Endothelial cell of umbilical vein (primary cell): Measurements from ENCODE around the gene PPP4R1. TPM values are rescaled to one million over a fixed set of nuclear protein-coding genes. Genes with fewer than 3 reads are reported as not detected.

Source experiments
- BruUV-seq: library from RNA; stranded (reverse); fragments of 400-500 nt; replicated peaks from 2 replicates; lab custom pipeline; 2021; lab: Mats Ljungman, UMichigan
- CTCF ChIA-PET: fragments of 300-600, 350-600 bp; sonication (Branson Sonifier 250); formaldehyde crosslinking; loops from one replicate; lab custom pipeline; 2021; ENCODE audit warnings: antibody characterized with exemption, inconsistent platforms; lab: Charles Lee
- POLR2A ChIA-PET: fragments of 300-600, 350-600 bp; sonication (Branson Sonifier 250); formaldehyde crosslinking; loops from one replicate; lab custom pipeline; 2021; ENCODE audit warnings: antibody characterized with exemption, inconsistent platforms; lab: Charles Lee
- DNase-seq: peaks from one replicate; pipeline ENCODE4 v3.0.0-alpha.2; 2011; ENCODE audit warnings: low read depth, low spot score
- FAIRE-seq: peaks from 2 replicates; lab custom pipeline; 2011; peaks lifted over from hg19 to GRCh38; lab: Jason Lieb, UNC
- H2AFZ ChIP-seq: 2 replicates; pipeline ENCODE4 v1.6.0; 2012; ENCODE audit warnings: low read depth, low read length, control low read depth, inconsistent platforms
- H3K27ac ChIP-seq: 2 replicates; pipeline ENCODE4 v1.5.1; 2011; ENCODE audit warnings: low read depth, mild to moderate bottlenecking, control low read depth, low read length, moderate library complexity; ENCODE audit not compliant: insufficient read depth
- H3K27me3 ChIP-seq, 2 experiments: 2 replicates each; pipeline versions ENCODE4 v1.6.0 to v1.6.1; 2011; ENCODE audit warnings: low read length in 2 of 2, mixed read lengths in 1 of 2; ENCODE audit not compliant: control insufficient read depth in 2 of 2, insufficient read depth in 2 of 2
- H3K36me3 ChIP-seq, 2 experiments: 2 replicates in 1 of 2; 3 replicates in 1 of 2; pipeline ENCODE4 v1.5.1; 2011; ENCODE audit warnings: low read length in 2 of 2, mild to moderate bottlenecking in 1 of 2, moderate library complexity in 1 of 2; ENCODE audit not compliant: control insufficient read depth in 2 of 2, insufficient read depth in 2 of 2; ENCODE audit errors: extremely low read depth in 1 of 2
- H3K4me1 ChIP-seq: 3 replicates; pipeline ENCODE4 v1.5.1; 2011; ENCODE audit warnings: mild to moderate bottlenecking, low read length; ENCODE audit not compliant: control insufficient read depth, insufficient read depth; ENCODE audit errors: extremely low read depth
- H3K4me2 ChIP-seq: 2 replicates; pipeline ENCODE4 v1.6.1; 2011; ENCODE audit warnings: low read length, control low read depth, mixed read lengths; ENCODE audit not compliant: insufficient read depth
- H3K4me3 ChIP-seq, 3 experiments: fragments of 200-600 bp in 1 of 3; sonication (generic), shearing (Covaris generic) in 1 of 3; replicated peaks in 1 of 3; 2 replicates each; pipeline ENCODE4 v1.5.1; 2011 to 2016; ENCODE audit warnings: control low read depth in 3 of 3, low read length in 3 of 3, mild to moderate bottlenecking in 2 of 3, inconsistent platforms in 1 of 3, low read depth in 1 of 3, moderate library complexity in 1 of 3; ENCODE audit not compliant: insufficient read depth in 1 of 3
- H3K79me2 ChIP-seq: 2 replicates; pipeline ENCODE4 v1.6.0; 2012; ENCODE audit warnings: low read length, inconsistent platforms; ENCODE audit not compliant: control insufficient read depth, insufficient read depth
- H3K9ac ChIP-seq: replicated peaks from 2 replicates; pipeline ENCODE3; 2011; ENCODE audit warnings: low read length, control low read depth; ENCODE audit not compliant: insufficient read depth; ENCODE audit errors: extremely low read depth
- H3K9me1 ChIP-seq: replicated peaks from 3 replicates; pipeline ENCODE4 v1.6.0; 2011; ENCODE audit warnings: mild to moderate bottlenecking, low read length; ENCODE audit not compliant: control insufficient read depth, insufficient read depth; ENCODE audit errors: extremely low read depth
- H3K9me3 ChIP-seq: replicated peaks from 2 replicates; pipeline ENCODE4 v1.5.1; 2012; ENCODE audit warnings: low read length, inconsistent platforms; ENCODE audit not compliant: control insufficient read depth, insufficient read depth
- H4K20me1 ChIP-seq: replicated peaks from 2 replicates; pipeline ENCODE3; 2011; ENCODE audit warnings: mild to moderate bottlenecking, low read length; ENCODE audit not compliant: control insufficient read depth, insufficient read depth; ENCODE audit errors: extremely low read depth
- FOS ChIP-seq: IDR thresholded peaks from 2 replicates; pipeline ENCODE4 v1.6.1; 2011; ENCODE audit warnings: mild to moderate bottlenecking, low read length, moderate library complexity, borderline replicate concordance; ENCODE audit not compliant: insufficient read depth
- GATA2 ChIP-seq: IDR thresholded peaks from 2 replicates; pipeline ENCODE4 v1.7.0; 2011; ENCODE audit warnings: low read depth, mild to moderate bottlenecking, moderate library complexity, mixed read lengths, low read length; ENCODE audit not compliant: insufficient read length, insufficient read depth
- dilution Hi-C: fragments of 300-500 bp; cut with MboI; formaldehyde crosslinking; loops from one replicate; pipeline ENCODE4 v1.15.0; 2019; ENCODE audit warnings: low sequenced_read_pairs; ENCODE audit not compliant: extremely low pct_ligation_motif_present
- intact Hi-C: fragments of 100-400 bp; cut with micrococcal nuclease; formaldehyde crosslinking; loops from one replicate; pipeline ENCODE4 v1.10.0; 2022
- polyA plus RNA-seq, 4 experiments: library from polyadenylated mRNA; depleted of rRNA in 3 of 4; stranded (reverse) in 3 of 4; unstranded in 1 of 4; fragments of >200 nt; gene quantifications; 2 replicates each; pipeline versions ENCODE4 v1.2.1 to v1.2.3, GENCODE V29; 2011 to 2012; ENCODE audit warnings: missing spikeins in 1 of 4
- total RNA-seq: library from RNA; stranded (reverse); gene quantifications from 2 replicates; pipeline ENCODE4 v1.2.3, GENCODE V29; 2021
- TF ChIP-seq, protein P1 (sequence below), 2 donors: IDR thresholded peaks; 1 replicate in 1 of 2; 2 replicates in 1 of 2; pipeline ENCODE4 v1.5.1; 2011; ENCODE audit warnings: low read length in 2 of 2, mild to moderate bottlenecking in 2 of 2, moderate library complexity in 2 of 2, control low read depth in 1 of 2, inconsistent platforms in 1 of 2, low read depth in 1 of 2; ENCODE audit not compliant: insufficient read depth in 1 of 2; ENCODE audit errors: extremely low read depth in 1 of 2

The PPP4R1 gene
- total and polyA plus RNA-seq, 2 donors (not counting 3 experiments of a cell fraction or from before 2014, with no cell fraction given) = 138 to 152 TPM

DNA sequence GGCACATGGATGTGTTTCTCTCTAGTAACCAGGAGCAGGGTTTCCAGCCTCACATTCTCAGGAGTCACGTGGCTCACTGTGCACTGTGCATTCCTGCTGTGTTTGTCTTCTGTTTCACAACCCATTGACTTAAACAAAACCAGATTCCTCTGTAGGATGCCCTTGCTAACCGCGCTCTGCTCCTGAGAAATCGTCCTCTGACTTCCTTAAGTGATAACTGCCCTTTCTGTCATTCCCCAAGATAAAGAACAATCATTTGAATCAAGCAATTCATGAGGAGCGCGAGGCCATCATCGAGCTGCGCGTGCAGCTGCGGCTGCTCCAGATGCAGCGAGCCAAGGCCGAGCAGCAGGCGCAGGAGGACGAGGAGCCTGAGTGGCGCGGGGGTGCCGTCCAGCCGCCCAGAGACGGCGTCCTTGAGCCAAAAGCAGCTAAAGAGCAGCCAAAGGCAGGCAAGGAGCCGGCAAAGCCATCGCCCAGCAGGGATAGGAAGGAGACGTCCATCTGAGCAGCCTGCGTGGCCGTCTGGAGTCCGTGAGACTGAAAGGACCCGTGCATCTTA is 78.8 kb downstream of the PPP4R1 start:
- POLR2A ChIA-PET = no interaction called here
- Histone ChIP-seq H3K4me2 (no peak overlapping the region), H2AFZ (no peak overlapping the region), H3K9me1 (no peaks in the 10 kb centered on the region), H3K27me3 (no peaks in the 10 kb centered on the region), H4K20me1 (no peaks in the 10 kb centered on the region), H3K36me3 (peaks cover 3 to 21% of the 10 kb centered on the region in 2 experiments), H3K79me2 (no peaks in the 10 kb centered on the region), H3K27ac (no peak overlapping the region), H3K9me3 (no peaks in the 10 kb centered on the region), H3K4me1 (peaks cover 8% of the 10 kb centered on the region), H3K4me3 (no peak overlapping the region), H3K9ac (no peak overlapping the region)
- CTCF ChIA-PET = no interaction called here
- no TSS peak for BruUV-seq
- intact Hi-C loops (no loop called here), dilution Hi-C loops (no loop called here)
- DNase-seq (no peak), FAIRE-seq (no peak)
- TF ChIP-seq FOS = no peak

DNA sequence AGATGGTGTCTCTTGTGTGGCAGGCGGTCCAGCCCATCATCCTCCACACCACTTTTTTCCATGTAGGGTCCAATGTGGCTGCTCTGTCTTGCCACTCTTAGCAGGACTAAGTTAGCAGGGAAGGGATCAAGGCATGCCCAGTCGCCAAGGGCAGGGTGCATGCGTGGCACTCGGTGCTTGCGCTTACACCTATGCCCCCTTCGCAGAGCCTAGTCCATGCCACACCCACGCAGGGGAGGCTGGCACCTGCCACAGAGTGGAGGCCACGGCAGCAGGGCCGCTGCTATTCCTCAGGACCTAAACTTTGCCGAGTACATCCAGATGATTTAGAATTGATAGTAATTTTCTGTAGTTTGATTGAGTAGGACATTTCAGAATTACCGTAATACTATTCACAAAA is 79.5 kb downstream of the PPP4R1 start:
- dilution Hi-C loops = no loop called here
- no TSS peak for BruUV-seq

More for the DNA sequence above, 79.5 kb downstream of the PPP4R1 start:
- peaks cover 7 to 21% of the 10 kb centered on the region in 2 experiments for H3K36me3 ChIP-seq
- ChIA-PET POLR2A (no interaction called here), CTCF (no interaction called here)
- no peak overlapping the region for H3K9ac ChIP-seq
- H2AFZ ChIP-seq = no peak overlapping the region
- H3K9me1 ChIP-seq = no peaks in the 10 kb centered on the region
- DNase-seq = no peak
- H3K27me3 ChIP-seq = no peaks in the 10 kb centered on the region
- H4K20me1 ChIP-seq = no peaks in the 10 kb centered on the region
- no peak overlapping the region for H3K4me3 ChIP-seq
- no peak for FAIRE-seq
- H3K27ac ChIP-seq = no peak overlapping the region
- intact Hi-C loops = no loop called here
- TF ChIP-seq GATA2 = no peak
- TF ChIP-seq, protein P1, sequence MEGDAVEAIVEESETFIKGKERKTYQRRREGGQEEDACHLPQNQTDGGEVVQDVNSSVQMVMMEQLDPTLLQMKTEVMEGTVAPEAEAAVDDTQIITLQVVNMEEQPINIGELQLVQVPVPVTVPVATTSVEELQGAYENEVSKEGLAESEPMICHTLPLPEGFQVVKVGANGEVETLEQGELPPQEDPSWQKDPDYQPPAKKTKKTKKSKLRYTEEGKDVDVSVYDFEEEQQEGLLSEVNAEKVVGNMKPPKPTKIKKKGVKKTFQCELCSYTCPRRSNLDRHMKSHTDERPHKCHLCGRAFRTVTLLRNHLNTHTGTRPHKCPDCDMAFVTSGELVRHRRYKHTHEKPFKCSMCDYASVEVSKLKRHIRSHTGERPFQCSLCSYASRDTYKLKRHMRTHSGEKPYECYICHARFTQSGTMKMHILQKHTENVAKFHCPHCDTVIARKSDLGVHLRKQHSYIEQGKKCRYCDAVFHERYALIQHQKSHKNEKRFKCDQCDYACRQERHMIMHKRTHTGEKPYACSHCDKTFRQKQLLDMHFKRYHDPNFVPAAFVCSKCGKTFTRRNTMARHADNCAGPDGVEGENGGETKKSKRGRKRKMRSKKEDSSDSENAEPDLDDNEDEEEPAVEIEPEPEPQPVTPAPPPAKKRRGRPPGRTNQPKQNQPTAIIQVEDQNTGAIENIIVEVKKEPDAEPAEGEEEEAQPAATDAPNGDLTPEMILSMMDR (IDR thresholded peaks at IDR 0.05; ENCODE audit: extremely low read depth in 1 of 2, insufficient read depth in 1 of 2, low read depth in 1 of 2, low read length in 2 of 2) = no peak
- H3K9me3 ChIP-seq = no peaks in the 10 kb centered on the region
- no peaks in the 10 kb centered on the region for H3K79me2 ChIP-seq
- H3K4me2 ChIP-seq = no peak overlapping the region
- peaks cover 7% of the 10 kb centered on the region for H3K4me1 ChIP-seq
